Sigmoid colon (tissue), 7 donors: ENCODE measurements around the gene MYT1. TPM values are rescaled to one million over a fixed set of nuclear protein-coding genes. Genes with fewer than 3 reads are reported as not detected.
A peak's percentile ranks its signal among the peaks of the same experiment; 100 is the strongest.
"Not testable (repeated sequence)": the region's sequence is repeated elsewhere in the genome, so short reads cannot be mapped to it uniquely, and the experiment has no call there.

Experiments
- DNase-seq: peaks from one replicate; pipeline ENCODE4 v3.0.0-alpha.2; 2019
- H3K27ac ChIP-seq, 4 donors: fragments of 200-600 bp; sonication (generic); one replicate each; pipeline ENCODE4 v1.5.1; 2016 to 2019; ENCODE audit warnings: mild to moderate bottlenecking in 1 of 4
- H3K27me3 ChIP-seq, 3 donors: fragments of 200-600 bp; sonication (generic); one replicate each; pipeline ENCODE4 v1.5.1; 2019; ENCODE audit warnings: mild to moderate bottlenecking in 1 of 3
- H3K36me3 ChIP-seq, 4 donors: fragments of 200-600 bp; sonication (generic); one replicate each; pipeline ENCODE4 v1.5.1; 2016 to 2019
- H3K4me1 ChIP-seq, 4 donors: fragments of 200-600 bp; sonication (generic); one replicate each; pipeline ENCODE4 v1.5.1; 2017 to 2019
- H3K4me3 ChIP-seq, 4 donors: fragments of 200-600 bp; sonication (generic); one replicate each; pipeline ENCODE4 v1.5.1; 2017 to 2019; ENCODE audit warnings: mild to moderate bottlenecking in 2 of 4, moderate library complexity in 1 of 4
- H3K9me3 ChIP-seq, 4 donors: fragments of 200-600 bp in 3 of 4; sonication (generic) in 3 of 4; one replicate each; pipeline versions ENCODE4 v1.5.1 to v1.6.1; 2013 to 2019
- CTCF ChIP-seq, 4 experiments: fragments of 450-650 bp in 3 of 4; fragments of 200-600 bp in 1 of 4; IDR thresholded peaks; one replicate each; pipeline ENCODE4 v1.5.1; 2016 to 2019; ENCODE audit warnings: antibody characterized with exemption in 4 of 4, mild to moderate bottlenecking in 3 of 4, moderate library complexity in 2 of 4
- EP300 ChIP-seq, 4 donors: sonication (generic); formaldehyde crosslinking; IDR thresholded peaks; one replicate each; pipeline ENCODE4 v1.6.1; 2017; ENCODE audit warnings: antibody characterized with exemption in 4 of 4
- POLR2A ChIP-seq, 2 donors: fragments of 450-650 bp; IDR thresholded peaks; one replicate each; pipeline ENCODE4 v1.6.1; 2016; ENCODE audit warnings: antibody characterized with exemption in 2 of 2, mild to moderate bottlenecking in 2 of 2, moderate library complexity in 2 of 2
- POLR2AphosphoS5 ChIP-seq, 4 donors: sonication (generic); formaldehyde crosslinking; IDR thresholded peaks; one replicate each; pipeline ENCODE4 v1.6.1; 2017; ENCODE audit warnings: antibody characterized with exemption in 4 of 4
- WGBS, 2 donors: extraction: QIAGEN DNeasy Blood & Tissue Kit; methylation state at CpG; one replicate each; pipeline ENCODE4 v1.1.7; 2013; 5-methylcytosine and 5-hydroxymethylcytosine counted together
- intact Hi-C: fragments of 100-400 bp; cut with DNase I; formaldehyde crosslinking; loops from one replicate; pipeline ENCODE4 v1.15.1; 2023
- polyA plus RNA-seq, 3 donors: library from polyadenylated mRNA; stranded (reverse); fragments of 200-250 nt; gene quantifications; one replicate each; pipeline ENCODE4 v1.2.3, GENCODE V29; 2013
- total RNA-seq, 4 donors: library from RNA; depleted of rRNA; stranded (reverse); fragments of >200 nt; gene quantifications; one replicate each; pipeline ENCODE4 v1.1.0, GENCODE V29; 2016
- donor health status: healthy with polysubstance abuse.
- donor health status: Bipolar disorder and iron deficiency.
- donor health status: healthy.

The MYT1 gene
- total and polyA plus RNA-seq, 7 donors: under 0.01 to 1.1 (median 0.27) TPM; not detected in 2

GRCh38 chr20:64234291-64234791, 70.1 kb downstream of the MYT1 start:
- no peak overlapping the region for H3K27ac ChIP-seq
- no peak overlapping the region for H3K4me3 ChIP-seq
- no peaks in the 10 kb centered on the region for H3K36me3 ChIP-seq
- intact Hi-C loops: no loop called here
- no peaks in the 10 kb centered on the region for H3K27me3 ChIP-seq
- WGBS, 2 donors: 92 to 94% methylated on average over 11 of the region's 11 CpGs
- no peak for DNase-seq
- no peaks in the 10 kb centered on the region for H3K9me3 ChIP-seq
- no peak for TF ChIP-seq POLR2A (IDR thresholded peaks at IDR 0.05)
- no peak for TF ChIP-seq EP300 (IDR thresholded peaks at IDR 0.05)
- TF ChIP-seq POLR2AphosphoS5 (IDR thresholded peaks at IDR 0.05): no peak
- TF ChIP-seq CTCF (IDR thresholded peaks at IDR 0.05): no peak
- no peaks in the 10 kb centered on the region for H3K4me1 ChIP-seq

GRCh38 chr20:64234921-64235565, 70.8 kb downstream of the MYT1 start:
- H3K27me3 ChIP-seq, intact Hi-C loops, H3K9me3 ChIP-seq, H3K4me1 ChIP-seq, H3K4me3 ChIP-seq, H3K27ac ChIP-seq, DNase-seq, H3K36me3 ChIP-seq: not testable (repeated sequence)
- 96 to 97% methylated on average over 17 of the region's 17 CpGs for WGBS, 2 donors

GRCh38 chr20:64236137-64237088, 72.2 kb downstream of the MYT1 start:
- intact Hi-C loops: no loop called here
- Histone ChIP-seq H3K9me3 (no peaks in the 10 kb centered on the region), H3K4me3 (no peak overlapping the region), H3K27me3 (no peaks in the 10 kb centered on the region), H3K36me3 (no peaks in the 10 kb centered on the region), H3K4me1 (no peaks in the 10 kb centered on the region), H3K27ac (no peak overlapping the region)
- peak; percentile 35 for DNase-seq
- TF ChIP-seq POLR2A (IDR thresholded peaks at IDR 0.05): no peak
- TF ChIP-seq EP300 (IDR thresholded peaks at IDR 0.05): no peak
- TF ChIP-seq POLR2AphosphoS5 (IDR thresholded peaks at IDR 0.05): no peak
- no peak for TF ChIP-seq CTCF (IDR thresholded peaks at IDR 0.05)
- 74 to 88% methylated on average over 27 of the region's 27 CpGs for WGBS, 2 donors

- intact Hi-C loops: no loop called here
- no peak overlapping the region for H3K4me3 ChIP-seq
- no peaks in the 10 kb centered on the region for H3K27me3 ChIP-seq
- H3K27ac ChIP-seq: no peak overlapping the region
- no peaks in the 10 kb centered on the region for H3K9me3 ChIP-seq
- TF ChIP-seq POLR2AphosphoS5 (IDR thresholded peaks at IDR 0.05) (no peak), CTCF (IDR thresholded peaks at IDR 0.05) (no peak), EP300 (IDR thresholded peaks at IDR 0.05) (no peak), POLR2A (IDR thresholded peaks at IDR 0.05) (no peak)
- H3K36me3 ChIP-seq: no peaks in the 10 kb centered on the region
- peak; percentile 57 for DNase-seq
- 96% methylated on average over 17 of the region's 17 CpGs for WGBS, 2 donors
- no peaks in the 10 kb centered on the region for H3K4me1 ChIP-seq
These were observed 73.1 kb downstream of the MYT1 start for GRCh38 chr20:64237316-64237715.

GRCh38 chr20:64238115-64238825, 74.0 kb downstream of the MYT1 start:
- TF ChIP-seq POLR2A (IDR thresholded peaks at IDR 0.05) (no peak), EP300 (IDR thresholded peaks at IDR 0.05) (no peak), CTCF (IDR thresholded peaks at IDR 0.05) (no peak), POLR2AphosphoS5 (IDR thresholded peaks at IDR 0.05) (no peak)
- Histone ChIP-seq H3K4me1 (no peaks in the 10 kb centered on the region), H3K27ac (no peak overlapping the region), H3K4me3 (no peak overlapping the region), H3K9me3 (no peaks in the 10 kb centered on the region), H3K27me3 (no peaks in the 10 kb centered on the region), H3K36me3 (no peaks in the 10 kb centered on the region)
- intact Hi-C loops: no loop called here
- DNase-seq: peak; percentile 19
- 82 to 88% methylated on average over 11 of the region's 11 CpGs for WGBS, 2 donors
